Left ventricle myocardium inferior (tissue), 1 donor: ENCODE measurements around the gene RGP1. TPM values are rescaled to one million over a fixed set of nuclear protein-coding genes. Genes with fewer than 3 reads are reported as not detected.
A peak's percentile ranks its signal among the peaks of the same experiment; 100 is the strongest.

Experiments used
- DNase-seq: peaks from one replicate; pipeline ENCODE4 v3.0.0-alpha.2; 2020
- H3K27ac ChIP-seq: fragments of 200-600 bp; replicated peaks from 2 replicates; pipeline ENCODE4 v1.8.0; 2021
- H3K27me3 ChIP-seq: fragments of 200-600 bp; 2 replicates; pipeline ENCODE4 v1.8.0; 2021; ENCODE audit warnings: low read depth
- H3K36me3 ChIP-seq: fragments of 200-600 bp; 2 replicates; pipeline ENCODE4 v1.8.0; 2021
- H3K4me1 ChIP-seq: fragments of 200-600 bp; 2 replicates; pipeline ENCODE4 v1.8.0; 2021
- H3K4me3 ChIP-seq: fragments of 200-600 bp; 2 replicates; pipeline ENCODE4 v1.8.0; 2021; ENCODE audit warnings: mild to moderate bottlenecking, moderate library complexity
- H3K9me3 ChIP-seq: fragments of 200-600 bp; replicated peaks from 2 replicates; pipeline ENCODE4 v1.8.0; 2021
- intact Hi-C: fragments of 100-400 bp; cut with micrococcal nuclease; formaldehyde crosslinking; loops from one replicate; pipeline ENCODE4 v1.11.0; 2022
- total RNA-seq: library from RNA; stranded (reverse); fragmentation: NEBNext Ultra II Directional; extraction: Animal tissue kit (Norgen Biotek cat#: 25700); gene quantifications from one replicate; pipeline ENCODE4 v1.2.1, GENCODE V29; 2021
- TF ChIP-seq, protein P1 (sequence below): fragments of 200-600 bp; IDR thresholded peaks from 2 replicates; pipeline ENCODE4 v1.8.0; 2021; ENCODE audit warnings: antibody characterized with exemption, mild to moderate bottlenecking, borderline replicate concordance
- donor health status: DM: no; HTN: yes; CAD: no; lungs with severe emphysema.

Gene RGP1
- total RNA-seq, 1 donor from 2014 or later = 30.2 TPM

DNA sequence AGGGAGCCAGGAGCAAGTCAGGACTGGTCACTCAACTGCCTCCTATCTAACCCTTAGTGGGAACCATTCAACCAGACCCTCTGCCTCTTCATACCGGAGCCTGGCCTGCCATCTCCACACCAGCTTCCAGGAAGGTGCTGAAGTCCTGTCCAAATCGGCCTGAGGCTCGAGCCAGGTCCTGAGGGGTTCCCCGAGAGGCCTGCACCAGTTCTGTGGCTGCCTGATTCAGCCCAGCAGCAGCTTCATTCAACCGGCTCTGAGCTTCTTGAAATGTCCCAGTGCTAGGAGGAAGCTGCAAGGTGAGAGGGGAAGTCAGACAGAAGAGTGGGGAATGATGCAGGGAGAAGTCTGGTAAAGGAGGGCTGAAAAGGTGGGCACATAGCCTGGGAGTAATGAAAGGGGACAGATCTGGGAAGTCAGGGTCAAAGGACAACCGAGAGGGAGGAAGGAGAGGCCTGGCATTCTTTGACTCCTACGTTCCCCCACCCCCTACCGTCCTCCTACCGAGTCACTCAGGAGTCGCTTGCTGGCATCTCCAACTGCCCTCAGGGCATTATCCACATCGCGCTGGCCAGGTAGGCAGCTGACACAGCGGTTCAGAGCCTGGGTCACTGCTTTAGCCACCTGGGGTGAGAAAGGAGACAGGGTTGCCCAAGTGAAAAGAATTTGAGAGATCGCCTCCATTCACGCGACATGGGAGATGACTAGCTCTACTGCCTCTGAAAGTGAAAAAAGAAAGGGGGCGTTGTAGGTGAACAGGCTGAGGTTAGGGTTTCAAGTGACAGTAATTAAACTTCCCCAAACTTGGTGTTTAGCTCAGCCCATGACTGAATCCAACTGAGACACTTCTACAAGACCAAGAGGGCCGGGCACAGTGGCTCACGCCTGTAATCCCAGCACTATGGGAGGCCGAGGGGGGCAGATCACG lies 37.3 kb upstream of the RGP1 start:
- H3K9me3 ChIP-seq = no peaks in the 10 kb centered on the region
- intact Hi-C loops = no loop called here
- peak overlapping the region; percentile 43 for H3K27ac ChIP-seq
- H3K36me3 ChIP-seq = peaks cover 99% of the 10 kb centered on the region
- no peak overlapping the region for H3K4me3 ChIP-seq
- peaks cover 14% of the 10 kb centered on the region for H3K4me1 ChIP-seq
- DNase-seq = no peak
- H3K27me3 ChIP-seq = no peaks in the 10 kb centered on the region
- TF ChIP-seq, protein P1, sequence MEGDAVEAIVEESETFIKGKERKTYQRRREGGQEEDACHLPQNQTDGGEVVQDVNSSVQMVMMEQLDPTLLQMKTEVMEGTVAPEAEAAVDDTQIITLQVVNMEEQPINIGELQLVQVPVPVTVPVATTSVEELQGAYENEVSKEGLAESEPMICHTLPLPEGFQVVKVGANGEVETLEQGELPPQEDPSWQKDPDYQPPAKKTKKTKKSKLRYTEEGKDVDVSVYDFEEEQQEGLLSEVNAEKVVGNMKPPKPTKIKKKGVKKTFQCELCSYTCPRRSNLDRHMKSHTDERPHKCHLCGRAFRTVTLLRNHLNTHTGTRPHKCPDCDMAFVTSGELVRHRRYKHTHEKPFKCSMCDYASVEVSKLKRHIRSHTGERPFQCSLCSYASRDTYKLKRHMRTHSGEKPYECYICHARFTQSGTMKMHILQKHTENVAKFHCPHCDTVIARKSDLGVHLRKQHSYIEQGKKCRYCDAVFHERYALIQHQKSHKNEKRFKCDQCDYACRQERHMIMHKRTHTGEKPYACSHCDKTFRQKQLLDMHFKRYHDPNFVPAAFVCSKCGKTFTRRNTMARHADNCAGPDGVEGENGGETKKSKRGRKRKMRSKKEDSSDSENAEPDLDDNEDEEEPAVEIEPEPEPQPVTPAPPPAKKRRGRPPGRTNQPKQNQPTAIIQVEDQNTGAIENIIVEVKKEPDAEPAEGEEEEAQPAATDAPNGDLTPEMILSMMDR = no peak

DNA sequence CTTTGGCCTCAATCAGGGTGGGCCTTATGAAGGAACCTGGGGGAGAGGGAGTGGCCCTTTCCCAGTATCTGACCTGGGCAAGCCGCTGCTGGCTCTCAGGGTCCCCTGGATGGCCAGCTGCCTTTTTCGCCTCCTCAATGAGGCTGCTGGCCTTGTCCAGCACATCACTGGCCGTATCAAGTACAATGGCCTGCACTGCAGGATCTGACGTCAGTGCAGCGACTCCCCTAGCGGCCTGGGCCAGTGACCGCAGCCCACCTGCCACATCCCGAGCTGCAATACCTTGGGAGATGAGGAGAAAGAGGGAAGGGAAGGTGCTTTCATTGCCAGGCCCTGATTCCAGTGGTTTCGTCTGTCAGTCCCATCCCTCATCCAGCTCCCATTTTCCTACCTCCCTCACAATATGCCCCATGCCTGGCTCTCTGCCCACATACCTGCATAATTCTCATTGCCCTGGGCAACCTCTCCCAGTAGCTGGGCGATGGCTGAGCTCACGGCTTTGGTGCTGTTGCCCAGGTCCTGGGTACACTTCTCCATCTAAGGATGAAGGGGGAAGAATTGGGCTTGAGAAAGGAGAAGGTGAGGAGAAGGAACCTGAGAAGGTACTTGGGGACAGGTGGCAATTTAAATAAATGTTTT lies 36.2 kb upstream of the RGP1 start:
- H3K9me3 ChIP-seq = no peaks in the 10 kb centered on the region
- intact Hi-C loops = no loop called here
- H3K4me1 ChIP-seq = peaks cover 14% of the 10 kb centered on the region
- peaks cover 99% of the 10 kb centered on the region for H3K36me3 ChIP-seq
- DNase-seq = no peak
- TF ChIP-seq, protein P1 = no peak
- H3K4me3 ChIP-seq = no peak overlapping the region
- H3K27me3 ChIP-seq = no peaks in the 10 kb centered on the region
- no peak overlapping the region for H3K27ac ChIP-seq

DNA sequence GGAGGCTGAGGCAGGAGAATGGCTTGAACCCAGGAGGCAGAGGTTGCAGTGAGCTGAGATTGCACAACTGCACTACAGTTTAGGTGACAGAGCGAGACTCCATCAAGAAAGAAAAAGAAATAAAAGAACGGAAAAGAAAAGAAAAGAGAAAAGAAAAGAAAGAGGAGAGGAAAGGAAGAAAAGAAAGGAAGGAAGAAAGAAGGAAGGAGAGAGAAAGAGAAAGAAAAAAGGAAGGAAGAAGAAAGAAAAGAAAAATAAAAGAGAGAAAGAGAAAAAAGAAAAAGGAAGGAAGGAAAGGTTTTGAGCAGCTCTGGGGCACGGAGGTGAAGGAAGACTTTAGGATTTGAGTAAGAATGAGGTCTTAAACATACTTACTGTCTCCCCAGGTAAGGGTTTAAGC lies 35.5 kb upstream of the RGP1 start:
- H3K27ac ChIP-seq = no peak overlapping the region

DNA sequence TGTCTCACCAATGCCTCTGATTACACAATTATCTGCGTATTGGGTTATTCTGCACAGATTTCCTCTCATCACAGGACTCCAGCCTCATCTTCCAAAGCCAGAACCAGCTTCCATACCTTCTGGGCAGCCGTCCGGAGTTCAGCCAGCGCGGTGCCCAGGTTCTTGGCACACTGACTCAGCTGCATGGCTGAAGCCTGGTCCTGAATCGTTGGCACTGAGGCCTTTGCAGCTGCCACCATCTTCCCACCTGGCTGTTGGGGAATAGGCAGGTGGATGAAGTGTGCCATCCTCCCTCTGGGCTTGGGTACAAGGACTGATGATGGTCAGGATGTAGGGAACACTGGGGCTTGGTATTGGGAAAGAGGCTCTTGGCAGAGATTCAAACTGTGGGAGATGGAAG lies 35.0 kb upstream of the RGP1 start:
- intact Hi-C loops = no loop called here
- Histone ChIP-seq H3K4me1 (peaks cover 14% of the 10 kb centered on the region), H3K4me3 (no peak overlapping the region), H3K9me3 (no peaks in the 10 kb centered on the region), H3K27ac (no peak overlapping the region), H3K27me3 (no peaks in the 10 kb centered on the region), H3K36me3 (peaks cover 99% of the 10 kb centered on the region)
- no peak for DNase-seq
- TF ChIP-seq, protein P1 = no peak

More for the DNA sequence above, 35.5 kb upstream of the RGP1 start:
- intact Hi-C loops = no loop called here
- peaks cover 14% of the 10 kb centered on the region for H3K4me1 ChIP-seq
- H3K9me3 ChIP-seq = no peaks in the 10 kb centered on the region
- H3K27me3 ChIP-seq = no peaks in the 10 kb centered on the region
- H3K4me3 ChIP-seq = no peak overlapping the region
- H3K36me3 ChIP-seq = peaks cover 99% of the 10 kb centered on the region
- TF ChIP-seq, protein P1 = no peak
- DNase-seq = no peak

DNA sequence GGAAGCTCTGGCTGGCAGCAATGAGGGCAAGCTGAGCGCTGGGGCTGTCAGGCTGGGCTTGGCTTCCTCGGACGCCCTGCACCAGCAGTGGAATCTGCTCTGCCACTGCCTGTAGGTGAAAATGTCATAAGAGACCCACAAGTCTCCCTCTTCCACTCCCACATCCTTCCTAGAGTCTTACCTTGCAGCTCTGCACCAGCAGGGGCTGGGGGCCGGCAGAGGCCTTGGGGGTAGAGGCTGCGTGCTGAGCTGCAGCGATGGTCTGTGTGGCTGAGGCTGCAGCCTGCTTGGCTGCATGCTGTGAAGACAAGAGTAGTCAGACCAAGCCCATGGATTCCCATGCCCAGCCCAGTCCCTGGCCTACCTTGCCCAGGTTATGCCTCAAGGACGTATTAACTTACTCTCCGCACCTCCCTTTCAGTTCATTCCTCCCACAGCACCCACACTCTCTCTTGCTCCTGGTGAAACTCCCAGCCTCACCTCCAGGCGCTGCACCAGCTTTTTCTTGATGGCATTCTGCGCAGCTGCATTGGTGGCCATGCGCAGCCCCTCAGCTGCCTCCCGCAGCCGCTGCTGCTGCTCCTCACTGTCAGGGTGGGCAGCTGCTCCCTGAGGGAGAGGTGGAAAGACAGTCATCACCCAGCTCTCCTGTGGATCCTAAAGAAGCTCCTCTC lies 34.4 kb upstream of the RGP1 start:
- Histone ChIP-seq H3K4me3 (no peak overlapping the region), H3K4me1 (peaks cover 14% of the 10 kb centered on the region), H3K9me3 (no peaks in the 10 kb centered on the region), H3K27ac (no peak overlapping the region), H3K27me3 (no peaks in the 10 kb centered on the region), H3K36me3 (peaks cover 100% of the 10 kb centered on the region)
- intact Hi-C loops = no loop called here
- DNase-seq = no peak
- TF ChIP-seq, protein P1 = no peak
